GM12878 (cell line): ENCODE measurements around the gene TFF1. TPM values are rescaled to one million over a fixed set of nuclear protein-coding genes. Genes with fewer than 3 reads are reported as not detected.

Experiments
- ATAC-seq: fragments of 200-7000 bp; cut with Tn5 transposase; 3 replicates; pipeline ENCODE4 v1.9.1; 2020; ENCODE audit warnings: mild to moderate bottlenecking, moderate library complexity
- BruUV-seq: library from RNA; stranded (reverse); fragments of 400-500 nt; replicated peaks from 2 replicates; lab custom pipeline; 2021; lab: Mats Ljungman, UMichigan
- CTCF ChIA-PET: fragments of 300-600 bp; sonication (Branson Sonifier 250); formaldehyde crosslinking; extraction: SDS; loops from one replicate; lab custom pipeline; 2021; ENCODE audit warnings: inconsistent platforms; lab: Yijun Ruan, JAX
- POLR2A ChIA-PET: fragments of 350-600 bp; formaldehyde crosslinking; extraction: SDS; loops from one replicate; lab custom pipeline; 2021; ENCODE audit warnings: inconsistent platforms; lab: Charles Lee
- RAD21 ChIA-PET: fragments of 300-600 bp; sonication (Branson Sonifier 250); formaldehyde crosslinking; loops from one replicate; lab custom pipeline; 2023; ENCODE audit warnings: antibody characterized with exemption; ENCODE audit not compliant: unreplicated experiment; lab: Charles Lee
- SMC1A ChIA-PET: fragments of 300-600 bp; sonication (Branson Sonifier 250); formaldehyde crosslinking; loops from one replicate; lab custom pipeline; 2023; ENCODE audit not compliant: unreplicated experiment, uncharacterized antibody; lab: Charles Lee
- DNase-seq: peaks from one replicate; pipeline ENCODE4 v3.0.0-alpha.2; 2011; ENCODE audit warnings: low read depth, low spot score
- FAIRE-seq: peaks from 3 replicates; lab custom pipeline; 2011; peaks lifted over from hg19 to GRCh38; lab: Jason Lieb, UNC
- H2AFZ ChIP-seq: 2 replicates; pipeline ENCODE4 v1.6.0; 2011; ENCODE audit warnings: low read depth, low read length, control low read depth; ENCODE audit not compliant: control insufficient read depth
- H3K27ac ChIP-seq: 2 replicates; pipeline ENCODE4 v1.5.1; 2011; ENCODE audit warnings: control low read depth; ENCODE audit not compliant: control insufficient read depth, insufficient read depth
- H3K27me3 ChIP-seq, 2 experiments: replicated peaks in 1 of 2; 2 replicates each; pipeline versions ENCODE4 v1.6.0 to v1.6.1; 2011; ENCODE audit warnings: low read length in 1 of 2; ENCODE audit not compliant: control insufficient read depth in 2 of 2, insufficient read depth in 2 of 2
- H3K36me3 ChIP-seq, 2 experiments: 2 replicates each; pipeline ENCODE4 v1.5.1; 2011; ENCODE audit warnings: low read length in 1 of 2; ENCODE audit not compliant: control insufficient read depth in 2 of 2, insufficient read depth in 2 of 2
- H3K4me1 ChIP-seq: 2 replicates; pipeline ENCODE4 v1.6.1; 2011; ENCODE audit warnings: mild to moderate bottlenecking, low read length, moderate library complexity, mixed read lengths; ENCODE audit not compliant: control insufficient read depth, insufficient read depth
- H3K4me2 ChIP-seq: 2 replicates; pipeline ENCODE4 v1.6.0; 2011; ENCODE audit warnings: control low read depth; ENCODE audit not compliant: control insufficient read depth, insufficient read depth
- H3K4me3 ChIP-seq: fragments of 200-600 bp; sonication (generic); 2 replicates; pipeline ENCODE4 v1.5.1; 2016
- H3K79me2 ChIP-seq: 2 replicates; pipeline ENCODE4 v1.6.0; 2011; ENCODE audit warnings: low read length; ENCODE audit not compliant: control insufficient read depth, insufficient read depth
- H3K9ac ChIP-seq: 2 replicates; pipeline ENCODE4 v1.8.0; 2011; ENCODE audit warnings: low read length, control low read depth, mixed read lengths; ENCODE audit not compliant: control insufficient read depth, insufficient read depth
- H3K9me3 ChIP-seq: replicated peaks from 3 replicates; pipeline ENCODE4 v1.5.1; 2011; ENCODE audit warnings: mild to moderate bottlenecking, low read length; ENCODE audit not compliant: control insufficient read depth, insufficient read depth
- H4K20me1 ChIP-seq: 2 replicates; pipeline ENCODE4 v1.6.0; 2011; ENCODE audit not compliant: control insufficient read depth, insufficient read depth
- BHLHE40 ChIP-seq, 2 experiments: fragments of 450-650 bp in 1 of 2; IDR thresholded peaks; 2 replicates each; pipeline ENCODE4 v1.6.1; 2011 to 2017; ENCODE audit warnings: low read depth in 2 of 2, borderline replicate concordance in 1 of 2, improper control_type of control experiment in 1 of 2, low read length in 1 of 2, mild to moderate bottlenecking in 1 of 2
- CBX3 ChIP-seq: fragments of 200-600 bp; sonication (generic); IDR thresholded peaks from 2 replicates; pipeline ENCODE4 v1.6.1; 2016; ENCODE audit warnings: low read depth, borderline replicate concordance
- CHD2 ChIP-seq: IDR thresholded peaks from 2 replicates; pipeline ENCODE4 v1.6.1; 2011; ENCODE audit warnings: low read depth, low read length, improper control_type of control experiment, borderline replicate concordance
- DPF2 ChIP-seq: fragments of 450-650 bp; IDR thresholded peaks from 2 replicates; pipeline ENCODE4 v1.6.1; 2017; ENCODE audit warnings: mild to moderate bottlenecking
- EED ChIP-seq: sonication (generic); IDR thresholded peaks from 2 replicates; pipeline ENCODE4 v1.6.1; 2016; ENCODE audit warnings: antibody characterized with exemption, low read depth
- HSF1 ChIP-seq: fragments of 150-350 bp; IDR thresholded peaks from 2 replicates; pipeline ENCODE4 v1.6.1; 2014; ENCODE audit warnings: mild to moderate bottlenecking, low read depth, low read length
- LARP7 ChIP-seq: fragments of 450-650 bp; IDR thresholded peaks from 2 replicates; pipeline ENCODE4 v1.6.1; 2017; ENCODE audit warnings: mild to moderate bottlenecking
- MAX ChIP-seq: IDR thresholded peaks from 2 replicates; pipeline ENCODE4 v1.6.1; 2012; ENCODE audit warnings: low read depth, low read length, improper control_type of control experiment
- NKRF ChIP-seq: fragments of 450-650 bp; conservative IDR thresholded peaks from 2 replicates; pipeline ENCODE4 v1.6.1; 2017; ENCODE audit warnings: mild to moderate bottlenecking, moderate library complexity
- NRF1 ChIP-seq: conservative IDR thresholded peaks from 2 replicates; pipeline ENCODE4 v1.6.1; 2011; ENCODE audit warnings: mild to moderate bottlenecking, low read depth, low read length, improper control_type of control experiment
- SMARCA5 ChIP-seq: fragments of 450-650 bp; IDR thresholded peaks from 2 replicates; pipeline ENCODE4 v1.6.1; 2017; ENCODE audit warnings: mild to moderate bottlenecking
- SMC3 ChIP-seq: IDR thresholded peaks from 2 replicates; pipeline ENCODE4 v1.6.1; 2011; ENCODE audit warnings: low read length, improper control_type of control experiment, borderline replicate concordance
- SREBF2 ChIP-seq: IDR thresholded peaks from 2 replicates; pipeline ENCODE4 v1.6.1; 2012; ENCODE audit warnings: mild to moderate bottlenecking, low read length
- SRF ChIP-seq, 2 experiments: IDR thresholded peaks; 2 replicates each; pipeline ENCODE4 v1.6.1; 2011; ENCODE audit warnings: low read depth in 2 of 2, low read length in 2 of 2, mild to moderate bottlenecking in 1 of 2, moderate library complexity in 1 of 2
- TCF12 ChIP-seq: IDR thresholded peaks from 2 replicates; pipeline ENCODE4 v1.6.1; 2011; ENCODE audit warnings: low read depth, mild to moderate bottlenecking, low read length
- ZNF622 ChIP-seq: fragments of 450-650 bp; IDR thresholded peaks from 2 replicates; pipeline ENCODE4 v1.6.1; 2017; ENCODE audit warnings: mild to moderate bottlenecking, inconsistent platforms
- WGBS: methylation state at CpG from one replicate; pipeline ENCODE4 v1.1.6; 2016; ENCODE audit warnings: low lambda C conversion rate; ENCODE audit not compliant: insufficient replicate concordance, insufficient coverage; ENCODE audit errors: missing lambda C conversion rate; 5-methylcytosine and 5-hydroxymethylcytosine counted together
- in situ Hi-C: fragments of 300-500 bp; cut with MboI; formaldehyde crosslinking; loops from 9 replicates; pipeline ENCODE4 v1.14.3; 2018; ENCODE audit warnings: mixed read lengths
- intact Hi-C: fragments of 100-400 bp; cut with micrococcal nuclease; formaldehyde crosslinking; loops from one replicate; pipeline ENCODE4 v1.14.2; 2022; ENCODE audit not compliant: unreplicated experiment
- polyA plus RNA-seq, 11 experiments: library from polyadenylated mRNA; depleted of rRNA in 4 of 11; unstranded in 6 of 11; stranded (reverse) in 5 of 11; fragments of >200 nt; fragmentation: Nextera tagmentation in 4 of 11; fragmentation: Illumina TruSeq in 1 of 11; extraction: Ambion mirVana in 4 of 11; extraction: Trizol in 1 of 11; gene quantifications; 1 replicate in 1 of 11; 2 replicates in 10 of 11; pipeline versions ENCODE4 v1.2.1 to v1.2.3, GENCODE V29; 2011 to 2016; ENCODE audit warnings: inconsistent platforms in 2 of 11, missing spikeins in 2 of 11, low read depth in 1 of 11
- total RNA-seq, 4 experiments: library from RNA; depleted of rRNA in 3 of 4; stranded (reverse); fragments of >200 nt in 3 of 4; fragmentation: Illumina TruSeq in 1 of 4; extraction: Trizol in 1 of 4; gene quantifications; 2 replicates each; pipeline versions ENCODE4 v1.2.1 to v1.2.3, GENCODE V29; 2013 to 2021
- TF ChIP-seq, protein P1 (sequence below): fragments of 450-650 bp; IDR thresholded peaks from 2 replicates; pipeline ENCODE4 v1.6.1; 2017; ENCODE audit warnings: mild to moderate bottlenecking

The TFF1 gene
- total and polyA plus RNA-seq, 10 of the 15 experiments (the other 5 are each of a cell fraction or from before 2014, with no cell fraction given): 0.13 TPM; not detected in 9

- FAIRE-seq (peak; percentile 54), DNase-seq (peak; percentile 97), ATAC-seq (peak; percentile 88)
- Histone ChIP-seq H2AFZ (peak overlapping the region; percentile 55), H4K20me1 (no peaks in the 10 kb centered on the region), H3K4me3 (0 out of 2 replicates have a peak overlapping the region, but pooled peaks have one; percentile 13), H3K4me1 (peaks cover 47% of the 10 kb centered on the region), H3K4me2 (peak overlapping the region; percentile 78), H3K27me3 (no peaks in the 10 kb centered on the region), H3K9me3 (peaks cover 8% of the 10 kb centered on the region; the same call in 2 of the 3 replicates), H3K36me3 (no peaks in the 10 kb centered on the region), H3K27ac (peak overlapping the region; percentile 95), H3K79me2 (no peaks in the 10 kb centered on the region), H3K9ac (peak overlapping the region; percentile 66)
- ChIA-PET RAD21 (interaction anchor here (0.9 to 4.2 kb wide), 12 partner anchors 8 to 129 kb away, joined by 3 to 32 read pairs (median 5); partner anchors contain the start of gene UBASH3A), CTCF (interaction anchor here (1.0 to 2.4 kb wide), 6 partner anchors 9 to 123 kb away, joined by 3 to 16 read pairs (median 4); partner anchors contain the start of gene UBASH3A), POLR2A (interaction anchor here (0.6 to 5.4 kb wide), 7 partner anchors 9 to 63 kb away, joined by 3 to 34 read pairs (median 8); partner anchors contain the start of gene UBASH3A), SMC1A (interaction anchor here (1.5 to 6.1 kb wide), 7 partner anchors 10 to 122 kb away, joined by 3 to 49 read pairs (median 10); partner anchors contain the start of gene UBASH3A)
- in situ Hi-C loops (no loop called here), intact Hi-C loops (loop anchor here (1.0 kb wide), 3 partner anchors 8 to 25 kb away; no protein-coding TSS in a partner anchor)
- WGBS: 3% methylated on average over 27 of the region's 27 CpGs
- TSS peak; percentile 89 for BruUV-seq
- TF ChIP-seq SMC3 (no peak; the same call in 1 of the 2 replicates), NRF1 (peak; percentile 39), HSF1 (0 out of 2 replicates have a peak, but pooled peaks have one; percentile 3), EED (peak; percentile 97), CBX3 (no peak), CHD2 (peak; percentile 84; the same call in 1 of the 2 replicates), DPF2 (peak; percentile 94), BHLHE40 (IDR thresholded peaks at IDR 0.05; ENCODE audit: borderline replicate concordance in 1 of 2, low read depth in 2 of 2, low read length in 1 of 2) (peak; percentile 96 to 97), ZNF622 (no peak), MAX (no peak), SREBF2 (no peak), TCF12 (peak; percentile 87), LARP7 (0 out of 2 replicates have a peak, but pooled peaks have one; percentile 19), SMARCA5 (peak; percentile 45; the same call in 1 of the 2 replicates), NKRF (no peak; the same call in 1 of the 2 replicates), SRF (IDR thresholded peaks at IDR 0.05; ENCODE audit: low read depth in 2 of 2, low read length in 2 of 2) (no peak)
- TF ChIP-seq, protein P1, sequence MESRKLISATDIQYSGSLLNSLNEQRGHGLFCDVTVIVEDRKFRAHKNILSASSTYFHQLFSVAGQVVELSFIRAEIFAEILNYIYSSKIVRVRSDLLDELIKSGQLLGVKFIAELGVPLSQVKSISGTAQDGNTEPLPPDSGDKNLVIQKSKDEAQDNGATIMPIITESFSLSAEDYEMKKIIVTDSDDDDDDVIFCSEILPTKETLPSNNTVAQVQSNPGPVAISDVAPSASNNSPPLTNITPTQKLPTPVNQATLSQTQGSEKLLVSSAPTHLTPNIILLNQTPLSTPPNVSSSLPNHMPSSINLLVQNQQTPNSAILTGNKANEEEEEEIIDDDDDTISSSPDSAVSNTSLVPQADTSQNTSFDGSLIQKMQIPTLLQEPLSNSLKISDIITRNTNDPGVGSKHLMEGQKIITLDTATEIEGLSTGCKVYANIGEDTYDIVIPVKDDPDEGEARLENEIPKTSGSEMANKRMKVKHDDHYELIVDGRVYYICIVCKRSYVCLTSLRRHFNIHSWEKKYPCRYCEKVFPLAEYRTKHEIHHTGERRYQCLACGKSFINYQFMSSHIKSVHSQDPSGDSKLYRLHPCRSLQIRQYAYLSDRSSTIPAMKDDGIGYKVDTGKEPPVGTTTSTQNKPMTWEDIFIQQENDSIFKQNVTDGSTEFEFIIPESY: 0 out of 2 replicates have a peak, but pooled peaks have one; percentile 15
Observed at GRCh38 chr21:42414928-42415769, 48.8 kb upstream of the TFF1 start.
